Spleen (tissue), 11 donors: Measurements from ENCODE around the gene PRKCQ. TPM values are rescaled to one million over a fixed set of nuclear protein-coding genes. Genes with fewer than 3 reads are reported as not detected.

ENCODE experiments used
- DNase-seq: peaks from one replicate; pipeline ENCODE4 v3.0.0-alpha.2; 2020
- H3K27ac ChIP-seq, 8 donors: fragments of 200-600 bp; sonication (generic) in 7 of 8; 1 replicate in 4 of 8; 2 replicates in 4 of 8; pipeline versions ENCODE4 v1.5.0 to v1.8.0; 2016 to 2021; ENCODE audit warnings: inconsistent platforms in 4 of 8, mild to moderate bottlenecking in 4 of 8, moderate library complexity in 1 of 8
- H3K27me3 ChIP-seq, 7 donors: fragments of 200-600 bp; sonication (generic) in 6 of 7; replicated peaks in 1 of 7; 1 replicate in 4 of 7; 2 replicates in 3 of 7; pipeline versions ENCODE4 v1.5.0 to v1.8.0; 2016 to 2021; ENCODE audit warnings: inconsistent platforms in 3 of 7, mild to moderate bottlenecking in 1 of 7
- H3K36me3 ChIP-seq, 6 donors: fragments of 200-600 bp; sonication (generic) in 5 of 6; 1 replicate in 4 of 6; 2 replicates in 2 of 6; pipeline versions ENCODE4 v1.5.0 to v1.8.0; 2016 to 2021; ENCODE audit warnings: inconsistent platforms in 2 of 6
- H3K4me1 ChIP-seq, 6 donors: fragments of 200-600 bp; sonication (generic) in 5 of 6; 1 replicate in 3 of 6; 2 replicates in 3 of 6; pipeline versions ENCODE4 v1.5.0 to v1.8.0; 2016 to 2021; ENCODE audit warnings: inconsistent platforms in 3 of 6
- H3K4me3 ChIP-seq, 8 donors: fragments of 200-600 bp; sonication (generic) in 7 of 8; 1 replicate in 4 of 8; 2 replicates in 4 of 8; pipeline versions ENCODE4 v1.5.0 to v1.8.0; 2016 to 2021; ENCODE audit warnings: inconsistent platforms in 4 of 8, mild to moderate bottlenecking in 4 of 8, moderate library complexity in 2 of 8
- H3K9me3 ChIP-seq, 8 donors: fragments of 200-600 bp; sonication (generic) in 7 of 8; 1 replicate in 4 of 8; 2 replicates in 4 of 8; pipeline versions ENCODE4 v1.5.0 to v1.8.0; 2016 to 2021; ENCODE audit warnings: inconsistent platforms in 4 of 8
- POLR2A ChIP-seq, 3 donors: fragments of 450-650 bp; IDR thresholded peaks; one replicate each; pipeline ENCODE4 v1.5.1; 2017; ENCODE audit warnings: antibody characterized with exemption in 3 of 3, mild to moderate bottlenecking in 1 of 3
- WGBS, 5 donors: extraction: QIAGEN DNeasy Blood & Tissue Kit in 3 of 5; methylation state at CpG; one replicate each; pipeline versions ENCODE4 v1.1.5 to v1.1.7; 2013 to 2018; 5-methylcytosine and 5-hydroxymethylcytosine counted together
- intact Hi-C: fragments of 100-400 bp; cut with DNase I; formaldehyde crosslinking; loops from one replicate; pipeline ENCODE4 v1.15.0; 2023; ENCODE audit warnings: low total_unique reads
- polyA plus RNA-seq, 3 donors: library from polyadenylated mRNA; stranded (reverse); fragments of 200-250 nt; gene quantifications; one replicate each; pipeline ENCODE4 v1.2.1, GENCODE V29; 2013
- total RNA-seq, 7 donors: library from RNA; depleted of rRNA in 3 of 7; stranded (reverse); fragments of >200 nt in 3 of 7; fragmentation: NEBNext Ultra II Directional in 4 of 7; extraction: Animal tissue kit (Norgen Biotek cat#: 25700) in 4 of 7; gene quantifications; one replicate each; pipeline versions ENCODE4 v1.1.0 to v1.2.1, GENCODE V29; 2016 to 2021
- donor health status: healthy with polysubstance abuse.
- donor health status: DM: no; HTN: no; CAD: no; lungs with moderate emphysema.
- donor health status: DM: no; HTN: no; CAD: no.
- donor health status: Bipolar disorder and iron deficiency.
- donor health status: healthy.
- donor health status: DM: no; HTN: no; CAD: no.
- donor health status: DM: yes; HTN: yes; CAD: no.

PRKCQ gene
- total and polyA plus RNA-seq, 10 donors = 2.1 to 11.8 (median 8.1) TPM

DNA sequence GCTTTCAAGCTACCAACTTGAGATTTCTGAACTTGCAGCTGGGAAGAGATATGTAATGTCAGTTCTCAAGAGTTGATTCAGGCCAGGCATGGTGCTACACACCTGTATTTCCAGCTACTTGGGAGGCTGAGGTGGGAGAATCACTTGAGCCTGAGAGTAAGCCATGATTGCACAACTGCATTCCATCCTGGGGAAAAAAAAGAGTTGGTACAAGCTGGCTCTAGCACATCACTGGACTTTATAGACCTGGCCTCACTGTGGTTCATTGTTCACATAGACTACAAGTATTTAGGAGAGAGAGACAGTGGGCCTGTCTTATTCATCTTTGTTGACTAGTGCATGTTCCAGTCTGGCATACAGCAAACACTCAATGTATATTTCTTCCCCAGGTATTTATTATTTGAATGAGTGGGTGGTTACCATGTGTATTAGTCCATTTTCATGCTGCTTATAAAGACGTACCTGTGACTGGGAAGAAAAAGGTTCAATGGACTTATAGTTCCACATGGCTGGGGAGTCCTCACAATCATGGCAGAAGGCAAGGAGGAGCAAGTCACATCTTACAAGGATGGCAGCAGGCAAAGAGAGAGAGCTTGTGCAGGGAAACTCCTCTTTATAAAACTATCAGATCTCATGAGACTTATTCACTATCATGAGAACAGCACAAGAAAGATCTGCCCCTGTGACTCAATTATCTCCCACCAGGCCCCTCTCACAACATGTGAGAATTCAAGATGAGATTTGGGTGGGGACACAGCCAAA lies 200.9 kb downstream of the PRKCQ start:
- Histone ChIP-seq H3K9me3 (peaks cover 6 to 29% (median 23%) of the 10 kb centered on the region in 8 donors), H3K4me3 (no peak overlapping the region), H3K27ac (no peak overlapping the region), H3K36me3 (no peaks in the 10 kb centered on the region), H3K4me1 (peaks cover 0 to 20% (median 14%) of the 10 kb centered on the region in 6 donors), H3K27me3 (no peaks in the 10 kb centered on the region)
- DNase-seq = no peak
- intact Hi-C loops = no loop called here
- WGBS, 5 donors = 91 to 100% (median 94%) methylated on average over 1 of the region's 1 CpG
- no peak for TF ChIP-seq POLR2A (IDR thresholded peaks at IDR 0.05)
